Fibroblast of lung (primary cell): ENCODE results near the gene MEIS2.

Experiments
- CTCF ChIP-seq, 2 donors: IDR thresholded peaks in 1 of 2; conservative IDR thresholded peaks in 1 of 2; 1 replicate in 1 of 2; 2 replicates in 1 of 2; pipeline ENCODE4 v1.5.1; 2011 to 2012; ENCODE audit warnings: low read length in 2 of 2, control low read depth in 1 of 2, inconsistent platforms in 1 of 2, low read depth in 1 of 2, mild to moderate bottlenecking in 1 of 2
- EZH2 ChIP-seq: IDR thresholded peaks from 2 replicates; pipeline ENCODE4 v1.5.1; 2012; ENCODE audit warnings: low read length, control low read depth, mild to moderate bottlenecking; ENCODE audit errors: missing control alignments

GRCh38 chr15:36912311-36912712, 188.0 kb downstream of the MEIS2 start:
- TF ChIP-seq CTCF (conservative IDR thresholded peaks at IDR 0.05 in 1 of 2, IDR thresholded peaks at IDR 0.05 in 1 of 2; ENCODE audit: low read depth in 1 of 2, low read length in 2 of 2) (no peak), EZH2 (no peak)
